Femur (tissue), 1 donor: ENCODE results near the gene RPS19.
A peak's percentile ranks its signal among the peaks of the same experiment; 100 is the strongest.

Source experiments
- DNase-seq: peaks from one replicate; pipeline ENCODE4 v3.0.0-alpha.2; 2017

Gene RPS19

GRCh38 chr19:41859618-41860418 lies at the start of gene RPS19:
Gene RPS19 (plus strand): TSS chr19:41860255. CDS start chr19:41860775, 520 bp downstream.
- DNase-seq: peak; percentile 100

GRCh38 chr19:41810301-41810700 lies 49.8 kb upstream of the RPS19 start:
- no peak for DNase-seq

- DNase-seq: peak; percentile 50
Observed at GRCh38 chr19:41811036-41811435, 49.0 kb upstream of the RPS19 start.

DNA sequence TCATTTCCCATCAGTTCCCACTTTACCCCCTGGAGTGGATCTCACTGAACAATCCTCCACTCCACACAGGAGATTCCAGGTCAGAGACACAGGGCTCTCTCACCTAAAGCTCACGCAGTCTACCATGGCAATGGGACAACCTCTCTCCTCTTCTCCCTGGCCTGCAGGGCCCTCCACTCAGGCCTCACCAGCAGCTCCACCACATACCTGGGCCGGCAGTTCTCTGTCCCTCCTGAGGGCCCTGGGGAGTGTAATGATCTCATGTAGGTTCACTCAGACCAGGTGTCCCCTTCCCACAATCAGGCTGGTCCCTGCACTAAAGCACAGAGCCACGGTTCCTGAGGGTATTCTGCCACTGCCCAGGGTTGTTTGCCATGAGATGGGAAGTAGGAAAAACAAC lies 48.1 kb upstream of the RPS19 start:
- DNase-seq: no peak

DNA sequence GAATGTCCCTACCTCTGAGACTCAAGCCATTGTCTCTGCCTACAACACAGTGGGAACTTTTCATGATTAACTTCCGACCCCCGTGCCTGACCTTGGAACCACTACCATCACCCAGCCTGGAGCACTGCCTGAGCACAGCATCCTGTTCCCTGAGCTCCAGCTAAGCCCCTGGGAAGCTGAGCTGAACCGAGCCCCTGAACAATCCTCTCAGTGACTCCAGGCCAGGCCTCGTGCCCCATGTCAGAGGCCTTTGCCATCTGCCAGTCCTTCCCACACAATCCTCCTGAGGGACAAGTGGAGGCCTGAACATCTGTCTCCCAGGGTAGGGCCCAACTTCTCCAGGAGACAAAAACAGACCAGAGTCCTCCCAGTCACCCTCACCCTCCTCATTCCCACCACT lies 46.1 kb upstream of the RPS19 start:
- no peak for DNase-seq

DNA sequence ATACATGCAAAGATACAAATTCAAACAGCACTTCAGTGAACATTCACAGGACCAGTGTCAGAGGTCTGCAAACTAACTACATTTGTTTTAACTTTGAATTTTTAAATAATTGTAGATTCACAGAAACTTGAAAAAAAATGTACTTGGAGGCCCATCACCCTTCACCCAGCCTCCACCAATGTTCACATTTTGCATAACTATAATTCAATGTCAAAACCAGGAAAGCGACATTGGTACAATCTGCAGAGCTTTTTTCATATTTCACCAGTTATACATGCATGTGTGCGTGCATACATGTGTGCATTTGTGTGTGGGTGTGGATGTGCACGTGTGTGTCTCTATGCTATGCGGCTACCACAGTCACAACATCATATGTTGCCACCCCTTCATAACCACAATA lies 44.8 kb upstream of the RPS19 start:
- no peak for DNase-seq

GRCh38 chr19:41816761-41817160 lies 43.3 kb upstream of the RPS19 start:
- DNase-seq: no peak

DNA sequence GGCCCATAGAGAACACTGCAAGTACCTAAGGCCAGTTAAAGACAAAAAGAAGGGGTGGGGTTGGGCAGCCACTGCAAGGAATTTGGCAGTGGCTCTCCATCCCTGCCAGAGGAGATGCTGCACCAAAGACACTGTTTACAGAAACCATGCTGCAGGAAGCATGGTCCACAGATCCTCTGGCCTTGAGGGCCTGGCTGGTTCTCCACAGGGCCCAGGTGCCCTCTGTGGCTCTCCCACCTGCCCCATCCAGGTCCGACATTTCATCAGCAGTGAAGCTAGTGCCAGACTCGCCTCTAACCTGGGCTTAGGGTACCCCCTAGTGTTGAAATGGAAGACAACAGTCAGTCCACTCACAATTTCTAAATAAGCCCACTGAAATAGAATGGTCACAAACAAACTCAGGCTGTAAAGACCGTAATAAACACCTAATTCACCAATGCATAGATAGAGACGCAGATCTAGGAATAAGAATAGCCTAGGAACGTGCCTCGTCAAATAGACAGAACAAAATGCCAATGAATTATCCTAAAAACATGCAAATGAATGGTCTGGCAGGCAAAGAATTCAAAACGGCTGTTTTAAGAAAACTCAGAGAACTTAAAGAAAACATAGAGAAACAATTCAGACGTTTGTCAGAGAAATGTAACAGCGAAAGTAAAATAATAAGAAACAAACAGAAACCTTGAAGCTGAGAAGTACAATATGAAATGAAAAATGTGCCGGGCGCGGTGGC lies 38.9 kb upstream of the RPS19 start:
- DNase-seq: no peak

- DNase-seq: no peak
Observed at GRCh38 chr19:41837981-41838708, 21.9 kb upstream of the RPS19 start.

- no peak for DNase-seq
Observed at GRCh38 chr19:41839211-41839610, 20.8 kb upstream of the RPS19 start.

DNA sequence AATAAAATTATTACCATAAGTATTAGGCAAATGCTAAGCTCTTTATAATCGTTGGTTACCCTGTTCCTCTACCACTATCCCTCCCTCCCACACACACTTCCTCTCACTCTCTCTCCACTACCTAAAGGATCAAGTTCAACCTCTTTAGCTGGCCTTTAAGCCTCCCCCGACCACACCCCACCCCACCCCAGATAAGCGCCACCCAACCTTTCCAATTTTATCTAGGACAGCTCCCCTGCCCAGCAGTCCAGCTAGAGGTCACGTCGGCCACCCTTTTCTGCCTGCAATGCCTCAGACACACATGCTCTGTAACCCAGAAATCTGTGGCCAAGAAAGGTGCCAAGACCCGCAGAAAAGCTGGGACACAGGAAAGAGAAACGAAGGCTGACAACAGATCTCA lies 16.7 kb upstream of the RPS19 start:
- DNase-seq: no peak

GRCh38 chr19:41844601-41845000 lies 15.5 kb upstream of the RPS19 start, which contains the start of gene LYPD4:
Gene LYPD4 (minus strand): TSS chr19:41844683. CDS start chr19:41839285, 5,398 bp downstream.
- no peak for DNase-seq

DNA sequence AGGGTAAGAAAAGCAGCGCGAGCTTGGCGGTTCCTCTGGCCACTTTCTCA lies 15.2 kb upstream of the RPS19 start, which contains the start of gene DMRTC2:
TSS of gene DMRTC2 (plus strand) at position 42 of the 50 bp plus-strand sequence. CDS start 2,387 bp downstream, outside the sequence.
- DNase-seq: no peak

GRCh38 chr19:41845051-41845590 lies 14.9 kb upstream of the RPS19 start:
- DNase-seq: no peak

DNA sequence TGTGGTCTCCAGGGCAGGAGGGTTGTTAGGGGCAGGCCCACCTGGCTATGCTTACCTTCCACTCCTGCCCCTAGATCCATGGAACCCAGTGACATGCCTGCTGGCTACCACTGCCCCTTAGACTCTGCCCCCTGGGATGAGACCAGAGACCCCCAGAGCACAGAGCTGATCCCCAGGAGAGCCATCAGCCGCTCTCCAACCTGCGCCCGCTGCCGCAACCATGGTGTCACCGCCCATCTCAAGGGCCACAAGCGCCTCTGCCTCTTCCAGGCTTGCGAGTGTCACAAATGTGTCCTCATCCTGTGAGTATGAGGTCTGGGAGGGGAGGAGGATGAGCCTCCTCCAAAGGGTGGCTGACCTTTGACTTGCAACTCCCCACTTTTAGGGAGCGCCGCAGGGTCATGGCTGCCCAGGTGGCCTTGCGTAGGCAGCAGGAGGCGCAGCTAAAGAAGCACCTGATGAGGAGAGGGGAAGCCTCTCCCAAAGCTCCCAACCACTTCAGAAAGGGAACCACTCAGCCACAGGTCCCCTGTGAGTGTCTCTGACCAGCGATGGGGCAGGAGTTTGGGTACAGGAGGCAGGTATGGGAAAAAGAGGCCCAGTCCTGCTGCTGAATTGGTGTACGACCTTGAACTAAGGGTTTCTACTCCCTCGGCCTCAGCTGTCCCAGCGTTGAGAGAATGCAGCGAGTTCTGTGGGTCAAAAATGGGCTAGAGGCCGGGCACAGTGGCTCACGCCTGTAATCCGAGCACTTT lies 12.5 kb upstream of the RPS19 start:
- DNase-seq: no peak

- DNase-seq: no peak
Observed at GRCh38 chr19:41848666-41849065, 11.4 kb upstream of the RPS19 start.

DNA sequence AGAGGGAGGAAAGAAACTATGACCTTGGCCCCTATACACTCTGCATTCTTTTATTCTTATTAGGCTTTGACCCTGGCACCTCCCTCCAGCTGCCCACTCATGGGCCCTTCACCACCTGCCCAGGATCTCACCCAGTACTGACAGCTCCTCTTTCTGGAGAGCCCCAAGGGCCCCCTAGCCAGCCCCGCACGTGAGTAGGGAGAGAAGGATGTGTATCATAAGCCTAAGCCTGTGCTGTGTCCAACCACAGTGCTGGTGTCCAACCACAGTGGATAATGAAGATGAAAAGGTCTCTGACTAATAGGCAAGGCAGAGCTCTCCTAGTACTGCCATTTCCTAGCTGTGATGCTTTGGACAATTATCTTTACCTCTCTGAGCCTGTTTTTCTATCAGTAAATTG lies 11.0 kb upstream of the RPS19 start:
- no peak for DNase-seq

DNA sequence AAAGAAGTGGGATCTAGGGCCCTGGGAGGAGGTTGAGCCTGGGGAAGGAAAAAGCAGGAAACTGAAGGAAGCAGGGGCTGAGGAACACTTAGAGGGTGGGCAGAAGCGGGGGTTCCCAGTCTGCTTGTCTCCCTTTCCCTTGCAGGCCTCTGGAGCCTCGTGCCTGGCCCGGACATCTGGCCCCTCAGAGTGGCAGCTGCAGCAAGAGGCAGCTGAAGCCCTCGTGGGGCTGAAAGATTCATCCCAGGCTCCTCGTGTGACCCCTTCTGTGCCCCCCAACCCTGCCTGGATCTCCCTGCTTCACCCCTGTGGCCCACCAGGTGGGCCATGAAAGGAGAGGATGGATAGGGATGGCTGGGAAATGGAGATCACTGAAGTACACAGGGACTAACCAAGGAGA lies 9.7 kb upstream of the RPS19 start:
- DNase-seq: no peak

- DNase-seq: no peak
Observed at GRCh38 chr19:41851456-41851855, 8.6 kb upstream of the RPS19 start.

GRCh38 chr19:41853344-41853743 lies 6.7 kb upstream of the RPS19 start:
- DNase-seq: no peak

- no peak for DNase-seq
Observed at GRCh38 chr19:41853768-41854167, 6.3 kb upstream of the RPS19 start.

GRCh38 chr19:41859213-41859617 lies 840 bp upstream of the RPS19 start:
- DNase-seq: no peak
